A673 (cell line): Measurements from ENCODE around the gene PRKAG2. TPM values are rescaled to one million over a fixed set of nuclear protein-coding genes. Genes with fewer than 3 reads are reported as not detected.

Source experiments
- BruUV-seq: library from RNA; stranded (reverse); fragments of 400-500 nt; replicated peaks from 2 replicates; lab custom pipeline; 2021; lab: Mats Ljungman, UMichigan
- CTCF ChIA-PET: fragments of 300-600 bp; sonication (Branson Sonifier 250); formaldehyde crosslinking; loops from one replicate; lab custom pipeline; 2022; ENCODE audit warnings: antibody characterized with exemption; lab: Charles Lee
- POLR2A ChIA-PET: fragments of 300-600 bp; sonication (Branson Sonifier 250); formaldehyde crosslinking; loops from one replicate; lab custom pipeline; 2022; ENCODE audit warnings: antibody characterized with exemption; ENCODE audit not compliant: low non-redundant PET; lab: Charles Lee
- DNase-seq: peaks from one replicate; pipeline ENCODE4 v3.0.0-alpha.2; 2015; ENCODE audit warnings: low spot score
- H3K27ac ChIP-seq: fragments of 200-600 bp; sonication (generic); 2 replicates; pipeline ENCODE4 v1.5.1; 2016; ENCODE audit warnings: mixed run types, low read depth, mild to moderate bottlenecking, mixed read lengths, antibody characterized with exemption, low read length; ENCODE audit not compliant: poor library complexity, severe bottlenecking
- H3K27me3 ChIP-seq: fragments of 200-600 bp; sonication (generic); replicated peaks from 2 replicates; pipeline ENCODE4 v1.6.1; 2017; ENCODE audit warnings: mixed run types, low read depth, mild to moderate bottlenecking, mixed read lengths, antibody characterized with exemption, low read length; ENCODE audit not compliant: insufficient read depth, poor library complexity
- H3K36me3 ChIP-seq: fragments of 200-600 bp; sonication (generic); 2 replicates; pipeline ENCODE4 v1.6.1; 2016; ENCODE audit warnings: mixed run types, mild to moderate bottlenecking, mixed read lengths, antibody characterized with exemption, low read length; ENCODE audit not compliant: insufficient read depth, poor library complexity, severe bottlenecking
- H3K4me1 ChIP-seq: fragments of 200-600 bp; sonication (generic); 2 replicates; pipeline ENCODE4 v1.6.1; 2017; ENCODE audit warnings: mixed run types, mild to moderate bottlenecking, mixed read lengths, antibody characterized with exemption, low read length; ENCODE audit not compliant: insufficient read depth, poor library complexity, severe bottlenecking
- H3K4me3 ChIP-seq: fragments of 200-600 bp; sonication (generic); 2 replicates; pipeline ENCODE4 v1.5.1; 2016; ENCODE audit warnings: low read depth, mixed run types, mild to moderate bottlenecking, mixed read lengths, low read length; ENCODE audit not compliant: poor library complexity, severe bottlenecking
- H3K9me3 ChIP-seq: fragments of 200-600 bp; sonication (generic); 2 replicates; pipeline ENCODE4 v1.6.1; 2016; ENCODE audit warnings: mixed run types, low read depth, mild to moderate bottlenecking, mixed read lengths, antibody characterized with exemption, low read length; ENCODE audit not compliant: poor library complexity, severe bottlenecking
- CTCF ChIP-seq: fragments of 300-800, 200-600 bp; sonication (generic); conservative IDR thresholded peaks from 2 replicates; pipeline ENCODE4 v1.5.1; 2017; ENCODE audit warnings: low read depth, mild to moderate bottlenecking, antibody characterized with exemption, low read length, moderate library complexity, mixed read lengths
- EZH2 ChIP-seq: fragments of 200-600 bp; sonication (generic); IDR thresholded peaks from 2 replicates; pipeline ENCODE4 v1.6.1; 2017; ENCODE audit warnings: borderline replicate concordance, low read depth, mild to moderate bottlenecking, mixed read lengths, antibody characterized with exemption, low read length; ENCODE audit not compliant: poor library complexity, severe bottlenecking
- intact Hi-C: fragments of 100-400 bp; cut with micrococcal nuclease; formaldehyde crosslinking; loops from one replicate; pipeline ENCODE4 v1.10.0; 2022; ENCODE audit not compliant: unreplicated experiment
- total RNA-seq: library from RNA; stranded (reverse); gene quantifications from 2 replicates; pipeline ENCODE4 v1.2.3, GENCODE V29; 2021

The PRKAG2 gene
- total RNA-seq, 1 experiment from 2014 or later: 11.6 TPM

DNA sequence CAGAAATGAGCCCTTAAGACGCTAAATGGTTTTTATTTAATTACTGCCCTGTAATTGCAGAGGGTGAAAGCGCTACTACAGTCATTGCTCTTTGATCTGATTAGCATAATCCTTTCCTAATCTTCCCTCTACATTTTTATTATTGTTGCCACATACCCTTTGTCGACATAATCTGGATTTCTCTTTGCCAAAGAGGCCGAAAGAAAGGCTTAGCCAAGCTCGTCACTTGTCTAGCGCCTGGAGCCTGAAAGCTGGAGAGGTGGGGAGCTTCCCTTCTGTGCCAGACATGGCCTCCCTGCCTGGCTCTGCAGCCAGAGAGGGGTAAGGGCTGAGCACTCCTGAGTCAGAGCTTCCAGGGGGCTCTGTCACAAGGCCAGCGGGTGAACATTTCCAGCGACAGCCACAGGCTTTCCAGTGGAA lies 145.9 kb downstream of the PRKAG2 start:
- CTCF ChIA-PET: no interaction called here
- H3K4me1 ChIP-seq: peaks cover 17% of the 10 kb centered on the region

DNA sequence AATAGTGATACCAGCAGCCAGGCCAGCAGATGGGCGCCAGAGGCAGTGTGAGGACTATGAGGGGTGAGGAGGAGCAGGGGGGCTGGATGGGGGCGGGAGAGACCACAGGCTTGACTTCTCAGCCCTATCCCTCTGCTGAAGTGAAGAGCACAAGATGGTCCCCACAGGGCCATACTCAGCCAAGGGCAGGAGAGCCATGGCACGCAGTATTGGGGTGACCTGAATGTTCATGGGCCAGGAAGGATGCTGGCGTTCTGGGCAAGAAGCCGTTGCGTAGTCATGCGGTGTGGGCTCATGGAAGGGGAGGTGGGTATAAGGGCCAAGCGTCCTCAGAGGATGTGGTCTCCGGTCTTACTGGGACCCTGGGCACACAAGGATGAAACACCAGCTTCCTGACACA lies 146.3 kb downstream of the PRKAG2 start:
- Histone ChIP-seq H3K4me1 (peaks cover 15% of the 10 kb centered on the region), H3K27ac (no peak overlapping the region), H3K36me3 (no peaks in the 10 kb centered on the region), H3K9me3 (no peaks in the 10 kb centered on the region), H3K4me3 (no peak overlapping the region), H3K27me3 (no peaks in the 10 kb centered on the region)
- BruUV-seq: no TSS peak
- intact Hi-C loops: no loop called here
- DNase-seq: no peak
- no peak for TF ChIP-seq CTCF
- TF ChIP-seq EZH2: no peak
- CTCF ChIA-PET: no interaction called here
- POLR2A ChIA-PET: no interaction called here

More for the DNA sequence above, 145.9 kb downstream of the PRKAG2 start:
- H3K36me3 ChIP-seq: no peaks in the 10 kb centered on the region
- no peaks in the 10 kb centered on the region for H3K27me3 ChIP-seq
- H3K9me3 ChIP-seq: no peaks in the 10 kb centered on the region
- H3K27ac ChIP-seq: no peak overlapping the region
- peak; percentile 70 for DNase-seq
- TF ChIP-seq EZH2 (no peak), CTCF (no peak)
- POLR2A ChIA-PET: no interaction called here
- H3K4me3 ChIP-seq: no peak overlapping the region
- intact Hi-C loops: no loop called here
- BruUV-seq: no TSS peak

DNA sequence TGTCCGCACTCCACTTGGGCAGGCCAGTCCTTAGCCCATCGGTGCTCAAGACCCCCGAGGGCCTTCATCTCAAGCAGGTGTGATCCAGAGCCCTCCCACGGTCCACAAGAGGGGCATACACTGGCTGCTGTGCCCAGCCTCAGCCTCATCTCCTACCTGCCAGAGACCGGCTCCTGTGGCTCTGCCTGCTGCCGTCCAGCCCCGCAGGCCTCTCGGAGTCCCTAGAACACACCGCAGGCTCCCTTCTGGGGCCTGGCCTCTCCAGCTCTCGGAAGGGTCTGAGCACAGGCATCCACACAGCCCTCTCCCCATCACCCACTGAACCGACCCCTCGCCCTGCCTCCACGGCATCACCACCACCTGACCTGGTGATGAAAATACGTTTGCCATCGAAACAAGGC lies 147.4 kb downstream of the PRKAG2 start:
- no peaks in the 10 kb centered on the region for H3K36me3 ChIP-seq
- peaks cover 15% of the 10 kb centered on the region for H3K4me1 ChIP-seq
- no peak for DNase-seq
- no peaks in the 10 kb centered on the region for H3K27me3 ChIP-seq
- H3K4me3 ChIP-seq: no peak overlapping the region
- no peak for TF ChIP-seq CTCF
- TF ChIP-seq EZH2: no peak
- no TSS peak for BruUV-seq
- ChIA-PET CTCF (no interaction called here), POLR2A (no interaction called here)
- intact Hi-C loops: no loop called here
- H3K27ac ChIP-seq: no peak overlapping the region
- H3K9me3 ChIP-seq: no peaks in the 10 kb centered on the region
